HEK293 (cell line): ENCODE results near the gene B4GALNT1.

ENCODE experiments used
- ZNF391 ChIP-seq: fragments of 450-650 bp; formaldehyde crosslinking; IDR thresholded peaks from 2 replicates; pipeline ENCODE4 v1.5.1; 2016; ENCODE audit warnings: low read depth, missing biosample characterization, missing genetic modification characterization, borderline replicate concordance
- ZNF423 ChIP-seq: fragments of 450-650 bp; formaldehyde crosslinking; IDR thresholded peaks from 2 replicates; pipeline ENCODE4 v1.5.1; 2016; ENCODE audit warnings: missing biosample characterization, missing genetic modification characterization

GRCh38 chr12:57658890-57659289, 25.9 kb upstream of the B4GALNT1 start:
- TF ChIP-seq ZNF423 (no peak), ZNF391 (tag by site-specific recombination) (no peak)
